NK-92 (cell line): ENCODE data around the gene JAKMIP1.

Experiments used
- DNase-seq: peaks from one replicate; lab custom pipeline; 2025; ENCODE audit not compliant: unreplicated experiment; lab: John Stamatoyannopoulos, UW

The JAKMIP1 gene

DNA sequence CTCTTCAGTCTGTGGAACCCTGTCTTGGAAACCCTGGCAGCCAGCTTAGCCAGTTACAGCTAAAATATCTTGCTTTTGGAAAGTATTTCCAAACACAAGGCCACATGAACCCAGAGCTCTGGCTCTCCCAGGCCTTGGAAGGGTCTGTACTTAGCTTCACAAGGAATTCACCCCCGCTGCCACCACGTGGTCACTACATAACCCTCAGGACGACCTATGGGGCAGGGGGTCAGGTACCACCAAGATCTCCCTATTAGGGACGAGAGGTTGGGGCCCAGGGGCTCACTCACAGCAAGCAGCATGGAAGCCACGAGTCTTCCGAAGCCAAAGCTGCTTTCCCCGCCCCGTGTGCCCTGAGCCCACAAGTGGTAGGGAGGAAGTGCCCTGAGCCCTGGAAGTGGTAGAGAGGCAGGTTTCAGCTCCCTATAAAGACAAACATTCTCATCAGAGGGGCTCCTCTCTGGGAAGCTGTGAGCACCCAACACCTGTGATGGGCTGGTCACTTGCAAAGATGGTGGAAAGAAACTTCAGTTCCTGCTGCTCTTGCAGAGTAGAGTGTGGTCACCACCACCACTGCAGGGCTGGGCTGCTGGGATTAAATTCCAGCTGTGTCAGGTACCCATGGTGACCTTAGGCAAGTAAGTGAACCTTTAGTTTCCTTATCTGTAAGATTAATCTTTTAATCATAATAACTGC is 4.7 kb upstream of the JAKMIP1 start:
- DNase-seq: no peak

DNA sequence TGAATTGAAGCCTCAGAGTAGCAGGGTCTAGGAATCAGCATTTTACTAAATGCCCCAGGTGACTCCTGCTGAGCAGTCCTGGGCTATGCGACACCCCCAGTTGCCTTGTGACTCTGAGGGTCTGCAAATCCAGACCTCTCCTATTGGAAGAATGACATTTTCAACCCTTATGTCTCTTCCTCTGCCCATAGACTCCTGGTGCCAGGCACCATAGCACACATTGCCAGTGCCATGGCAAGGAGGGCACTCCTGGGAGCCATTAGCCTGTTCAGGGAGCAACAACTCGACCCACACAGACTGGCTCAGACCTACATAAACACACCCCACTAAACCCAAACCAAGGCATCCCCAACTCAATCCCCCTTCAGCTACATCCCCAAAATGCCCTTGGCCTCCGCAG is 3.7 kb upstream of the JAKMIP1 start:
- DNase-seq: no peak

DNA sequence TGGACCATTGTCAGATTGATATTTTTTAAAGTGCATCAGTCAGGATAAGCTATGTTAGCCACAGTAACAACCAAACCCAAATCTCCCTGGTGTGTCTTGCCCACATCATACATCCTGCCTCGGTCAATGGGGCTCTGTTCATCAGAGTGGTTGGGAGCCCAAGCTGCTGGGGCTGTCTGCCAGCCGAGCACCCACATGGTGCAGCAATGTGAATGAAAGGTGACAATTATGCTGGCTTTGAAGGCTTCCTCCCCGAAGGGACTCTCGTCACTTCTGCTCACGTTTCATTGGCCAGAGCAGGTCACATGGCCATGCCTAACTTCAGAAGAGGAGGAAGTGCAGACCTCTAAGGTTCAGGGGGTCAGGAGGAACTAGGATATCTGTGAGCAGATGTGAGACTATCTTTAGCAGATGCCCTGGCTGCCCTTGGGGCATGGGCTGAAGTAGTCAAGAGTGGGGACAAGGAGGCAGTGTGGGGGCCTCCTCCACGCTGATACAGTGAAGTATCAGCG is 1.3 kb upstream of the JAKMIP1 start:
- DNase-seq: no peak

DNA sequence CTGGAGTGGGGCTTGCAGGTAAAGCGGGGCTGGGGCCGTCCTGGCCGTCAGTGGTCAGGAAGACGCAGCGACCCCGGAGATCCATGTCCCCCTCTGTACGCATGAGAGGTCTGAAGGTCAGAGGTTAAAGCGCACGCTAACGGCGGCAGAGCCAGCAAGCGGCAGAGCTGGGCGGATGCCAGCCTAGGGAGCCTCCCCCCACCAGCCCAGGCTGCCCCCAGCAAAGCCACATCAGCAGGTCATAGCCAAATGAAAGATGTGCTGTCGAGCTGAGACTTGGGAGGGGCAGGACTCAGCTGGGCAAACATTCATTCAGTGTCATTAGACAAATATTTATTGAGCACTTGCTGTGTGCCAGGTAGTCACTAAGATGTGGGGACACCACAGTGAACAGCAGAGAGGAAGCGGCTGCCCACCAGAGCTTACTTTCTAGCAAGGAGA is 593 bp upstream of the JAKMIP1 start:
- DNase-seq: no peak

DNA sequence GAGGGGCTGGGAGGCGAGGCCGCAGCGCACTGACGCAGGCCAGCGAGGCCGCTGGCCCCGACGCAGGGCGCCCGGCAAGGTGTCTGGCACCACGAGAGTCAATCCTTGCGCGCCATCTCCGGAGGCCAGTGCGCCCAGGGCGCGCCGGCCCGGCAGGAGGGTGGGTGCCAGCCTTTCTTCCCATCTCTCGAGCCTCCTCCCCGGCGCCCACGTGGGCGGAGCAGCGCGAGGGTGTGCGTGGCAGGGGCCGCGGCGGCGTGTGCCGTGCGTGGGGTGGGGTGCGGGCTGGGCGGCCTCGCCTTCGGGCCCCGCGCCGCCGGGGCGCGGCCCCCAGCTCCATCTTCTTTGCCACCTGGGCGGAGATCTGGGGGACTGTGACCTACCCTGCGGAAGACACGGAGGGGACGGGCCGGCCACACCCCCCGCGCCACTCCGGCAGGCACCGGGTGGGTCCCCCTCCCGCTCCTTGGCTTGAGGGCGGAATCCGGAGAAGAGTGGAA is 877 bp downstream of the JAKMIP1 start:
- DNase-seq: no peak

DNA sequence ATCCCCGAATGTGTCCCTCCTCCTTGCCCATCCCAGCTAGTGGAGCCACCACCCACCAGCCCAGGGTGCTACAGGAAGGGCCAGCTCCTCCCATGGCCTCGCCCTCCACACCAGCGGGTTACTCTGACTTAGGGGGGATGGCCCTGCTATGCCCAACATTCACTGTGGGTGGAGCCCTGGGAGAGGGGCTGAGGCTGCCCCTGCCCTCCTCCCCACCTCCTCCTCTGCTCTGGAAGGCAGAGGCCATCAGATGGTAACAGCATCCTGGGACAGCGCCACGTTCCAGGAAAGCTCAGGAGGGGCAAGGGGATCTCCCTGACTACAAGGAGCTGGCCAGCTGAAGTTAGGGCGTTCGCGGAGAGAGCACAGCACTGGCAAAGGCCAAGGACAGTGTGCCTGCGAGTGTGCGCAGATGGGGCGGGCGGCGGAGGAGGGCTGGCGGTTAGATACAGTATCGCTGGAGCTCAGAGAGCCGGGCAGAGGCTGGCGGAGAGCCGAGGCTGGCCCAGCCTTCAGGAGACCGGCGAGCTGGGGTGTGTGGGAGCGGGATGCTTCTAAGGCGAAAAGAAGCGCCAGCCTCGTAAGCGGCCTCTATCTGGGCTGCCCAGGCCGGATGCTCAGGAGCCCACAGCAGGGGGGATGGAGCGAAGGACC is 1.5 kb downstream of the JAKMIP1 start:
- no peak for DNase-seq

DNA sequence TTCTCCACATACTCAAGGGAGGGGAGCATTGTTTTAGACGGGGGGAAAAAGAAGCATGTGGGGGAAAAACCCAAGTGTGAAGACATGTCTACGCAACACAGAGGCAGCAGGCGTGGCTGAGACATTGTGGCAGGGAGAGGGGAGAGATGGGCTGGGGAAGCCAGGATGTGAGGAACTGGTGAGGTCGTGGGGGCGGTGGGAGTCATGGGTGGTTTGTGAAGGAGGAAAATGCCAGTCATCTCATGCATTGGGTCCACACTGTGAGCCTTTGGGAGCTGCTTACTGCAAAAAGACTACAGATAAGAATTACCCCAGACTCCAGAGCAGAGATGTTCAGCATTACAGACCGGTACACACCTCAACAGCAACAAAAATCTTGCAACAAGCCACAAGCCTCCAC is 2.1 kb downstream of the JAKMIP1 start:
- no peak for DNase-seq

DNA sequence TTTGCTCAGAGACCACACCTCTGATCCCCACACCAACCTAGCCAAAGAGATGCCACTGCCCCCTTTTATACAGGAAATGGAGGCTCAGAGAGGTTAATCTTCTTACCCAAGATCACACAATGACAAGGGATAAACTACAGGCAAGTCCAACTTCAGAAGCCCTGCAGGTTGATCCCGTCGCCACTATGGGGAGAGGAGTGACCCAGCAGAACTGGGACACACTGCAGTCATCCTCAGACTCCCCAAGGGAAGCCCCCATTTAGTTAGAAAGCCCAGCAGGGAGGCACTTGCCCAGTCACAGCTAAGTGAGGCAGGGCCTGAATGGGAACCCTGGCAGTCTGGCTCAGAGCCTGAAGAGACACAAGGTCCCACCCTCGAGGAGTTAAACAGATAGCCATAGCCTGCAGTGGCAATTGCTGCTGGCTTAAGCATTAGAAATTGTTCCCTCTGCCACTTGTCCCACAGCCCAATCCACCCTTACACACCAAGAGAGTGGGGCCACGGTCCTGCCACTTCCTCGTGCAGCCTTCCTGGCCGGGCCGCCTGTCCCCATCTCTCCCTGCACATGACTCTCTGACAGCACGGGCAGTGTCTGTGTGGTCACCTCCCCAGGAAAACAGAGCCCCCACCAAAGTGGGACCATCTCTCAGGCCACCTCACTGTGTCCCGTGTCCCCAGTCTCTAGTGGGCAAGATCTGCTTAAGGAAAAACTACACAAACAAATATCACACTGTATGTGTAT is 2.7 kb downstream of the JAKMIP1 start:
- DNase-seq: no peak

DNA sequence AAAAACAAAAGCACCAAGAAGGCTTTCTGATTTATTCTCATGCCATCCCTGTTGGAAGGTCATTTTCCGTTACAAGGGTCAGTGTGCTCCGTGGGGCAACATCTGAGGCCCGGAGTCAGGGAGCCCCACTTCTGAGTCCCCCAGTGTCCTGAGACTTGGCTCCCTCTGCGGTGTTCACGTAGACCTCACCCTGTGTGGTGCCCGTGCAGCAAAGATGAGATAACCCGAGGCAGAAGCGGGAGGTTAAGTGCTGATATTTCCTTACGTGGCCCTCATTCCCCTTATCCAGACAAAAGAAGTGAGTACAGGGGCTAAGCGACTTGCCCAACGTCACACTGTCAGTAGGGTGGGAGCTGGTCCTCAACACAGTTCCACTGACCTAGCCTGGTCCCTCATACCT is 3.5 kb downstream of the JAKMIP1 start:
- DNase-seq: no peak

DNA sequence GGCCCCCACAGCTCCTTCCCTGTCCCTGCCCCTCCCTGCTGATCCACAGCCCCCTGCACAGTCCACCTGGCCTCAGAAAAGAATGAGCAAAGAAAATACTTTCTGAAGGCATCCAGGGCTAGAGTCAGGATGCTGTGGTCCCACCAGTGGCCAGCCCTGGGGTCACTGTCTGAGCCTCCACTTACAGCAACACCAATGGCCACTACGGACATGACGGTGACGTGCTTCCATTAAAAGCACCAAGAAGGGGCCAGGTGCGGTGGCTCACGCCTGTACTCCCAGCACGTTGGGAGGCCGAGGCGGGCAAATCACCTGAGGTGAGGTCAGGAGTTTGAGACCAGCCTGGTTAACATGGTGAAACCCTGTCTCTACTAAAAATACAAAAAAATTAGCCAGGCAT is 4.0 kb downstream of the JAKMIP1 start:
- no peak for DNase-seq

DNA sequence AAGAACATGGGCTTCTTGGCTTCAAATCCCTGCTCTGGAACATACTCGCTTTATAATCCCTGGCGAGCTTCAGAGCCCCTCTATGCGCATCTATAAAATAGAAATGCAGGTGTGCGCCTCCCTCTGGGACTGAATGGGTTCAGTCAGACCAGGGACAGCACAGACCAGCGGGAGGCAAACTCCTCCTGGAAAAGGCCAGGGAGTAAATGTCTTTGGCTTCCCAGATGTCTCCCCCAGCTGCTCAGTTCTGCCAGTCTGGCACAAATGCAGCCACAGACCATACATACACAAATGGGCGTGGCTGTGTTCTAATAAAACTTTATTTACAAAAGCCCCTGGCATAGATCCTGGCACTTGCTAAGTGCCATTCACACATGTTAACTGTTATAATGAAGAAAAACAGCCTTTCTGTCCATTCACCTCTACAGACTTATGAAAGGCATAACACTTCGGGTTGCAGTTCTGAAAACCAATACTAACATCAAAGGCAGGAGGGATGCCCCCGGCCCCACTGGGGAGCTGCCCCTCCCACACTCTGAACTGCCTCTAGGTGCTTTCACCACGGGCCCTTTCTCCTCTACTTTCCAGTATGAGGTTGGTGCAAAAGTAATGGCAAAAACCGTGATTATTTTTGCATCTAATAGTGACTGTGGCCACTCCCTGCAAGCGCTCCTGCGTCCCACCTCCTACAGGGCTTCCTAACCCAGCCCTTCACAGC is 4.6 kb downstream of the JAKMIP1 start:
- DNase-seq: no peak

DNA sequence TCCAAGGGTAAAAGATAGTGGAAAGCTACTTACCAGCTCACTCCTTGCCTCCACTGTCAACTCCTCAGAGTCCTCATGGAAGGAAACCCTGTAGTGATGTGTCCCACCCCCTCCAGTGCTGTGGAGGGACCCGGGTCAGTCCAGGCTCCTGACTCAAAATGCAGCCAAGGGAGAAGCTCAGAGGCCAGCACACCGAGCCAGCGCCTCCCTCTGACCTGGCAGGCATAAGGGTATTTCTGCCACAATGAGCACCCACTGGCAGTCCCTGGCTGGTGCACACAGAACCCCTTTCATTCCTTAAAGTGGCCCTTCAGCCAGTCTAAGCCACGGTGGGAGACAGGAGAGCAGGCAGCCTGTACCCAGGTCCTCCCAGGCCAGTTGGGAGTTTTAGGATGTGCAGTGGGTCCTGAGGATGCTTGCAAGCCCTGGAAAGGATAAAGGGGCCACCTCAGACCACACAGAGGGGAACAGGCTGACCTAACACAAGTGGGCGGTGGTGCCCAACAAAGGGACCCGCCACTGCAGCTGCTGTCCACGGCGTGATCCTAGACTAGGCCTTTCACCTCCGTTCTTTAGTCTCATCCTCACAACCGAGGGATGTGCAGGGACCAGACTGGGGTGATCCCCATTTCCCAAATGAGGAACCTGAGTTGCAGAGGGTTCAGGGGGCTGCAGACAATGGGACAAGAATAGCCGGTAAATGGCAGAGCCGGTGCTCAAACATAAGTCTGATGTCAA is 5.7 kb downstream of the JAKMIP1 start:
- no peak for DNase-seq

DNA sequence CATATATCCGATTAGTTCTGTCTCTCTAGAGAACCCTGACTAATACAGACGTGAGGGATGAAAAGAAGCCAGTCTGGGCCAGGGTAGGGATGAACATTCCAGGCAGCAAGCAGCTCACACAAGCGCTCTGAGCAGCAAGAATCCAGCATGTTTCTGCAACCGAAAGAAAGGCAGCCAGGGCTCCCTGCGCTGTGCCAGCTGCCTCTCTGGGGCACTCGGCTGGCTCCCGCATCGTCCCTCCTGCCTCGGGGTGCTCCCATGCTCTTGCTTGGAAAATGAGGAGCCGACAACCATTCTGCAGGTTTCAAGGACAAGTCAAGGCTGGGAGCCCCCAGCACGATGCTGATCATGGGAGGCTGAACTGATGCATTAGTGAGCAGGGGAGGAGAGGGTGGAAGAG is 7.0 kb downstream of the JAKMIP1 start:
- no peak for DNase-seq

DNA sequence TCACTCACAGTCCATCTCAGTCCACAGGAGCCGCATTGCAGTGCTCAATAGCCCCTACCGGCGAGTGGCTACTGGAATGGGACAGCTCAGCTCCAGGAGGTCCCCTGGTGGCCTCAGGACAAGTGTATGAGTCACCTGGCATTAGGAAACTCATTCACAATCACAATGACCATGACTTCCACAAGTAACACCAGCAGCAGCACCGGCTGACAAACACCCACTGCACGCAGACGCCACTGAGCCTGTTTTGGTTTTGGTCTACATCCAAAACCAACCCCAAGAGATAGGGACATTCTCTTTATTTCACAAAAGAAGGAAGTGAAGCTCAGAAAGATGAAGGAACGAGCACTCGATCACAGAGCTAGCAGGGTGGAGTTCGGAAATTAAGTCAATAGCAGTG is 8.1 kb downstream of the JAKMIP1 start:
- DNase-seq: no peak

DNA sequence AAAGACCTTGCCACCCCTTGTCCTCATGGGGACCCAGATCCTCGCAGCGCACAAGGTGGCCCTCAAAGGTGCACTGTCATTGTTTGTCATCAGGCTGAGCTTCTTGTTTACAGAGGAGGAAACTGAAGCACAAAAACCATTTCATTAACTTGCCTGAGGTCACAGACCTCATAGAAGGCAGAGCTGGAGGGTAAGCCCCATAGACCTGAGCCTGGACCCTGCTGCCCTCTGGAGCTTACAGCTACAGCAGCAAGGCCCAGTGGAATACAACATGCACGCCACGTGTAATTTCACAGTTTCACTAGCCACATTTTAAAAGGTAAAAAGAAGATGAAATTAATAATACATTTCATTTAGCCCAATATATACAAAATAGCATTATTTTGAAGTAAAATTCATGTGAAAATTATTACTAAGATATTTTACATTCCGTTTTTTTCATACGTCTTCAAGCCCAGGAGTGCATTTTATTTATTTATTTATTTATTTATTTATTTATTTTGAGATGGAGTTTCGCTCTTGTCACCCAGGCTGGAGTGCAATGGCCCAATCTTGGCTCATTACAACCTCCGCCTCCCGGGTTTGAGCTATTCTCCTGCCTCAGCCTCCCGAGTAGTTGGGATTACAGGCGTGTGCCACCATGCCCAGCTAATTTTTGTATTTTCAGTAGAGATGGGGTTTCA is 8.8 kb downstream of the JAKMIP1 start:
- no peak for DNase-seq

DNA sequence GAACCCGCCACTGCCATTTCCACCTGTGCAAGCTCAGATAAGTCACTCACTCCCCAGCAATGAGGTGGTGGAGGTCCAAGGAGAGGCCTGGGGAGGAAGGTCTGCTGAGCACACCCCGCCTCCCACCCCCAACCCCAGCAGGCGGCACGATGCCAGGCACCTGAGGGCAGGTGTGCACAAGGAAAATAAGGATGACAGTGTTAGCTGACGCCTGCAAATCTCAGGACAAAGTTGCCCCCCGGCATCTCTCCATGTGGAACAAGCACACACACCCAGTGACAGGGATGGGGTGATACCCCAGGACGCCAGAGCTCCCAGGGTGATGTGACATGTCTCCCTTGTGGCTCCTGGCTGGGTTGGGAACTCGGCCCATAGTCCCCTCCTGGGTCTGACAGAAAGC is 9.9 kb downstream of the JAKMIP1 start:
- no peak for DNase-seq

DNA sequence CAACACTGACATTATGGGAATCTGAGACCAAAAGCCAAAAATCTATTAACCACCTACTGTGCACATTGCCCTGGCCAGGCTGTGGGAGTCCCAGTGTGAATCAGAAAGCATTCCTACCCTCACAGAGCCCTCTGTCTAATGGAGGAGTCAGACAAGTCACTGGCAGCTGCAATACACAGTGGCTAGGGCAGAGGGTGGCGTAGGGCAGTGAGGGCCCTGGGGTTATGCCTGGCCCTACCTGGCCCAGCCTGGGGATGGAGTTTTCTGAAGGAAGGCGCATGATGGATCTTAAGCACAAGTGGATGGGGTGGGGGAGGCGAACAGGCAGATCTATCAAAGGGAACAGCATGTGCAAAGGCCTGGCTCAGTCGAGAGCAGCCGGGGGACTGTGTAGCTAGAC is 10.8 kb downstream of the JAKMIP1 start:
- no peak for DNase-seq

DNA sequence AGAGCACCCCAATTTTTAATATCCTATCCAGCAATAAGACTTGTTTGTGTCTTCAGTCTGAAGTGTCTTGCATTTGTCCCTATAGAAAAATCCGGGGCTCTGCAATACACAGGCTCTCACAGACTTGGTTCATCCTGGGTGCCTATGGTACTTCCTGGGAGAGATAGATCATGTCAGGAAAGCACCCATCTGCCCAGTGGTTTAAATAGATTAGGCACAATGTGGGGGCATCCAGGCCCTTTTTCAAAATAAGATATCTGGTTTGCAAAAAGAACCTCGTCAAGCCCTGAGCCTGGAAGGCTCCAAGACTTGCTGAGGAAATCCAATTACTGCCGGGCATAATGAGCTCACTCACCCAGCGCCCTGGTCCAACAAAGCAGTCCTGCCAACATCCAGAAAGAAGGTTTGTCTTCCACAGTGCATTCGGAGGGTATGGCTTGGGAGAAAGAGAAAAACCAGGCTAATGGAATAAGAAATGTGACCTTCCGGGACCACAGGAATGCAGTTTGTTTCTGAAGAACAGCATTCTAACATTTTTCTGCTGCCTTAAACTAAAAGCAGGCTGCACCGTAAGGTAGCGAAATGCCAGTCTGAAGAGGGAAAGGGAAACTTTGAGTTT is 11.6 kb downstream of the JAKMIP1 start:
- no peak for DNase-seq

DNA sequence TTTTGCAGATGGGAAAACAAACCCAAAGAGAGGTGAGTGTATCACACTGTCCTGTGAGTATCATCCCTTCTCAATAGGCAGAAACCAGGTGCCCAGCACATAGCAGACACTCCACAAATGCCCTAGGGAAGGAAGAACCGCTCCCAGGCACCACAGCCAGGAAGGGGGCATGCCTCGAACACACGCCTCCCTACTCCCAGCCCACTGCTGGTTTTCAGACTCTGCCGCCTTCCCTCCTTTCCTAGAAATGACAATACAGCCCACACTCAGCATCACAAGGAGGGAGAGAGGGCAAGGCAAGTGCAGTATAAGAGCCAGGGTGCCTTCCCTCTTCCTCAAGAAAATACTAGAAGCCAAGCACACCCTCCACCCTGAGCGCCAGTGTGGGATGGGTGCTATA is 16.2 kb downstream of the JAKMIP1 start:
- no peak for DNase-seq

DNA sequence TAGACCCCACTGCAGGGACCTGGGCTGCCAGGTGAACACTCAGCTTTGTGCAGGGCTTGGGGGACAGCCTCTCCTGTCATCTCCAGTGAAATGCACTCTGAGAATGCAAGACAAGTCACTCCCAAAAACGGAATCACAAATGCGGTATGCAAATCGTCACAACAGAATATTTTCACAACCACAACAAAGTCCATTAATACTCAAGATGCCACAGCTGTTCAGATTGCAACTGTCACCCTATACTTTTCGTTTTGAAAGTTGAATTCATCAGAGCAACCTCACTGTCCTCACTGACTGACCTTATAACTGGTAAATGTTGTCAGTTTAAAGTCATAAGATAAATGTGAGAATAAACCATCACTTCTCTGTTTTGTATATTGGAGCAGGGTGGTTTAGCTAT is 16.6 kb downstream of the JAKMIP1 start:
- no peak for DNase-seq
